HepG2 (cell line): ENCODE measurements around the gene MBOAT7. TPM values are rescaled to one million over a fixed set of nuclear protein-coding genes. Genes with fewer than 3 reads are reported as not detected.
A peak's percentile ranks its signal among the peaks of the same experiment; 100 is the strongest.

Experiments used
- ARNT2 ChIP-seq: sonication (generic); formaldehyde crosslinking; IDR thresholded peaks from 2 replicates; pipeline ENCODE4 v1.8.0; 2022; ENCODE audit warnings: mild to moderate bottlenecking, low read depth, missing genetic modification reagents, moderate library complexity
- DNMT1 ChIP-seq: sonication (generic); formaldehyde crosslinking; IDR thresholded peaks from 2 replicates; pipeline ENCODE4 v1.5.1; 2020; ENCODE audit warnings: mild to moderate bottlenecking, missing genetic modification reagents
- ZBTB20 ChIP-seq: sonication (generic); formaldehyde crosslinking; IDR thresholded peaks from 2 replicates; pipeline ENCODE4 v1.8.1; 2023; ENCODE audit warnings: missing genetic modification reagents, low read depth, mild to moderate bottlenecking, borderline replicate concordance
- ZNF121 ChIP-seq: sonication (generic); formaldehyde crosslinking; IDR thresholded peaks from 2 replicates; pipeline ENCODE4 v1.5.0; 2020; ENCODE audit warnings: mild to moderate bottlenecking, missing genetic modification reagents
- ZNF225 ChIP-seq: sonication (generic); formaldehyde crosslinking; IDR thresholded peaks from 2 replicates; pipeline ENCODE4 v1.4.0; 2020; ENCODE audit warnings: mild to moderate bottlenecking, missing genetic modification reagents
- ZNF329 ChIP-seq: sonication (generic); formaldehyde crosslinking; IDR thresholded peaks from 2 replicates; pipeline ENCODE4 v1.9.0; 2021; ENCODE audit warnings: low read depth, mild to moderate bottlenecking, missing genetic modification reagents
- polyA plus RNA-seq, 8 experiments: library from polyadenylated mRNA; depleted of rRNA in 3 of 8; stranded (reverse) in 7 of 8; unstranded in 1 of 8; fragments of >200 nt; fragmentation: Illumina TruSeq in 4 of 8; extraction: Trizol in 4 of 8; gene quantifications; 2 replicates each; pipeline versions ENCODE4 v1.2.1 to v1.2.3, GENCODE V29; 2011 to 2016; ENCODE audit warnings: low read depth in 4 of 8, missing spikeins in 1 of 8, mixed read lengths in 1 of 8; ENCODE audit not compliant: insufficient read depth in 1 of 8
- total RNA-seq, 5 experiments: library from RNA; depleted of rRNA; stranded (reverse); fragments of >200 nt; fragmentation: Illumina TruSeq; extraction: Trizol; gene quantifications; 2 replicates each; pipeline ENCODE4 v1.2.3, GENCODE V29; 2016; ENCODE audit warnings: low read depth in 1 of 5
- TF ChIP-seq, protein P1 (sequence below): sonication (generic); formaldehyde crosslinking; conservative IDR thresholded peaks from 2 replicates; pipeline ENCODE4 v1.5.0; 2020; ENCODE audit warnings: missing genetic modification reagents
- TF ChIP-seq, protein P2 (sequence below): sonication (generic); formaldehyde crosslinking; IDR thresholded peaks from 2 replicates; pipeline ENCODE4 v1.8.0; 2022; ENCODE audit warnings: mild to moderate bottlenecking, missing genetic modification reagents, borderline replicate concordance
- TF ChIP-seq, protein P3 (sequence below): sonication (generic); formaldehyde crosslinking; IDR thresholded peaks from 2 replicates; pipeline ENCODE4 v1.4.0; 2020; ENCODE audit warnings: missing genetic modification reagents
- TF ChIP-seq, protein P4 (sequence below), 2 experiments: fragments of 450-650 bp in 1 of 2; sonication (generic) in 1 of 2; formaldehyde crosslinking in 1 of 2; IDR thresholded peaks; 2 replicates each; pipeline versions ENCODE4 v1.6.1 to v1.8.0; 2016 to 2022; ENCODE audit warnings: antibody characterized with exemption in 1 of 2, mild to moderate bottlenecking in 1 of 2, missing genetic modification reagents in 1 of 2

MBOAT7 gene
- total and polyA plus RNA-seq, 2 of the 13 experiments (the other 11 are each of a cell fraction or from before 2014, with no cell fraction given): 22.2 to 25.5 TPM

DNA sequence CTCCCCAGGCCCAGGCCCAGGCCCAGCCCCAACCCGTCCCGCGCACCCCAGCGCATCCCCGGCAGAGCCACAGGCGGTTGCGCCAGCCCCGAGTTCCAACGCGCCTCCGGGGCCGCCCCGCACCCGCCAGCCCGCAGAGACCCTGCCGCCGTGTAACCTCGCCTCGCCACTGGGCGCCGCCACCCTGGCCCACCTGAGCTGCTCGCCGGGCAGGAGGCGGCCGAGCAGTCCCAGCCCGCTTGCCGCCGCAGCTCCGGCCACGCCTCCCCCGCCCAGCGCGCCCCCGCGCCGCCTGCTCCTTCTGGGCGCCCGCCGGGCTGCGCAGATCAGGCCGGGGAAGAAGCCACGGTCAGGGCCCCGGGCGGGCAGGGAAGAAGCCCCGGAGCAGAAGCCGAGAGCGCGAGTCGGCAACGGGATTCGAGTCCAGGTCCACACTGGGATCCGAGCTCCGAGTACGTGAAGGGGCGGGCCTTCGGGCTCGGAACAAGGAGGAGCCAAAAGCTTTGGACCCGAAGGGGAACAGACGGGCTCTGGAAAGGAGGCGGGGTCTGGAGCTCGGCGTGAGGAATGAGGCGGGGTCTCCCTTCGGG, at the start of gene MBOAT7 (continued):
- TF ChIP-seq, protein P1, sequence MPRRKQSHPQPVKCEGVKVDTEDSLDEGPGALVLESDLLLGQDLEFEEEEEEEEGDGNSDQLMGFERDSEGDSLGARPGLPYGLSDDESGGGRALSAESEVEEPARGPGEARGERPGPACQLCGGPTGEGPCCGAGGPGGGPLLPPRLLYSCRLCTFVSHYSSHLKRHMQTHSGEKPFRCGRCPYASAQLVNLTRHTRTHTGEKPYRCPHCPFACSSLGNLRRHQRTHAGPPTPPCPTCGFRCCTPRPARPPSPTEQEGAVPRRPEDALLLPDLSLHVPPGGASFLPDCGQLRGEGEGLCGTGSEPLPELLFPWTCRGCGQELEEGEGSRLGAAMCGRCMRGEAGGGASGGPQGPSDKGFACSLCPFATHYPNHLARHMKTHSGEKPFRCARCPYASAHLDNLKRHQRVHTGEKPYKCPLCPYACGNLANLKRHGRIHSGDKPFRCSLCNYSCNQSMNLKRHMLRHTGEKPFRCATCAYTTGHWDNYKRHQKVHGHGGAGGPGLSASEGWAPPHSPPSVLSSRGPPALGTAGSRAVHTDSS (CRISPR knock-in tag): no peak
- TF ChIP-seq, protein P2, sequence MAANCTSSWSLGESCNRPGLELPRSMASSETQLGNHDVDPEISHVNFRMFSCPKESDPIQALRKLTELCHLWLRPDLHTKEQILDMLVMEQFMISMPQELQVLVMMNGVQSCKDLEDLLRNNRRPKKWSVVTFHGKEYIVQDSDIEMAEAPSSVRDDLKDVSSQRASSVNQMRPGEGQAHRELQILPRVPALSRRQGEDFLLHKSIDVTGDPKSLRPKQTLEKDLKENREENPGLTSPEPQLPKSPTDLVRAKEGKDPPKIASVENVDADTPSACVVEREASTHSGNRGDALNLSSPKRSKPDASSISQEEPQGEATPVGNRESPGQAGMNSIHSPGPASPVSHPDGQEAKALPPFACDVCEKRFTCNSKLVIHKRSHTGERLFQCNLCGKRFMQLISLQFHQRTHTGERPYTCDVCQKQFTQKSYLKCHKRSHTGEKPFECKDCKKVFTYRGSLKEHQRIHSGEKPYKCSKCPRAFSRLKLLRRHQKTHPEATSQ: 0 out of 2 replicates have a peak, but pooled peaks have one; percentile 3
- TF ChIP-seq ZBTB20 (CRISPR knock-in tag) (0 out of 2 replicates have a peak, but pooled peaks have one; percentile 5), ZNF121 (CRISPR knock-in tag) (peak; percentile 47; the same call in 1 of the 2 replicates), ZNF329 (CRISPR knock-in tag) (0 out of 2 replicates have a peak, but pooled peaks have one; percentile 54), DNMT1 (CRISPR knock-in tag) (peak; percentile 82; the same call in 1 of the 2 replicates), ZNF225 (peak; percentile 69; the same call in 1 of the 2 replicates), ARNT2 (CRISPR knock-in tag) (peak; percentile 88)
- TF ChIP-seq, protein P3, sequence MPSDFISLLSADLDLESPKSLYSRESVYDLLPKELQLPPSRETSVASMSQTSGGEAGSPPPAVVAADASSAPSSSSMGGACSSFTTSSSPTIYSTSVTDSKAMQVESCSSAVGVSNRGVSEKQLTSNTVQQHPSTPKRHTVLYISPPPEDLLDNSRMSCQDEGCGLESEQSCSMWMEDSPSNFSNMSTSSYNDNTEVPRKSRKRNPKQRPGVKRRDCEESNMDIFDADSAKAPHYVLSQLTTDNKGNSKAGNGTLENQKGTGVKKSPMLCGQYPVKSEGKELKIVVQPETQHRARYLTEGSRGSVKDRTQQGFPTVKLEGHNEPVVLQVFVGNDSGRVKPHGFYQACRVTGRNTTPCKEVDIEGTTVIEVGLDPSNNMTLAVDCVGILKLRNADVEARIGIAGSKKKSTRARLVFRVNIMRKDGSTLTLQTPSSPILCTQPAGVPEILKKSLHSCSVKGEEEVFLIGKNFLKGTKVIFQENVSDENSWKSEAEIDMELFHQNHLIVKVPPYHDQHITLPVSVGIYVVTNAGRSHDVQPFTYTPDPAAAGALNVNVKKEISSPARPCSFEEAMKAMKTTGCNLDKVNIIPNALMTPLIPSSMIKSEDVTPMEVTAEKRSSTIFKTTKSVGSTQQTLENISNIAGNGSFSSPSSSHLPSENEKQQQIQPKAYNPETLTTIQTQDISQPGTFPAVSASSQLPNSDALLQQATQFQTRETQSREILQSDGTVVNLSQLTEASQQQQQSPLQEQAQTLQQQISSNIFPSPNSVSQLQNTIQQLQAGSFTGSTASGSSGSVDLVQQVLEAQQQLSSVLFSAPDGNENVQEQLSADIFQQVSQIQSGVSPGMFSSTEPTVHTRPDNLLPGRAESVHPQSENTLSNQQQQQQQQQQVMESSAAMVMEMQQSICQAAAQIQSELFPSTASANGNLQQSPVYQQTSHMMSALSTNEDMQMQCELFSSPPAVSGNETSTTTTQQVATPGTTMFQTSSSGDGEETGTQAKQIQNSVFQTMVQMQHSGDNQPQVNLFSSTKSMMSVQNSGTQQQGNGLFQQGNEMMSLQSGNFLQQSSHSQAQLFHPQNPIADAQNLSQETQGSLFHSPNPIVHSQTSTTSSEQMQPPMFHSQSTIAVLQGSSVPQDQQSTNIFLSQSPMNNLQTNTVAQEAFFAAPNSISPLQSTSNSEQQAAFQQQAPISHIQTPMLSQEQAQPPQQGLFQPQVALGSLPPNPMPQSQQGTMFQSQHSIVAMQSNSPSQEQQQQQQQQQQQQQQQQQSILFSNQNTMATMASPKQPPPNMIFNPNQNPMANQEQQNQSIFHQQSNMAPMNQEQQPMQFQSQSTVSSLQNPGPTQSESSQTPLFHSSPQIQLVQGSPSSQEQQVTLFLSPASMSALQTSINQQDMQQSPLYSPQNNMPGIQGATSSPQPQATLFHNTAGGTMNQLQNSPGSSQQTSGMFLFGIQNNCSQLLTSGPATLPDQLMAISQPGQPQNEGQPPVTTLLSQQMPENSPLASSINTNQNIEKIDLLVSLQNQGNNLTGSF: peak; percentile 64
- TF ChIP-seq, protein P4, sequence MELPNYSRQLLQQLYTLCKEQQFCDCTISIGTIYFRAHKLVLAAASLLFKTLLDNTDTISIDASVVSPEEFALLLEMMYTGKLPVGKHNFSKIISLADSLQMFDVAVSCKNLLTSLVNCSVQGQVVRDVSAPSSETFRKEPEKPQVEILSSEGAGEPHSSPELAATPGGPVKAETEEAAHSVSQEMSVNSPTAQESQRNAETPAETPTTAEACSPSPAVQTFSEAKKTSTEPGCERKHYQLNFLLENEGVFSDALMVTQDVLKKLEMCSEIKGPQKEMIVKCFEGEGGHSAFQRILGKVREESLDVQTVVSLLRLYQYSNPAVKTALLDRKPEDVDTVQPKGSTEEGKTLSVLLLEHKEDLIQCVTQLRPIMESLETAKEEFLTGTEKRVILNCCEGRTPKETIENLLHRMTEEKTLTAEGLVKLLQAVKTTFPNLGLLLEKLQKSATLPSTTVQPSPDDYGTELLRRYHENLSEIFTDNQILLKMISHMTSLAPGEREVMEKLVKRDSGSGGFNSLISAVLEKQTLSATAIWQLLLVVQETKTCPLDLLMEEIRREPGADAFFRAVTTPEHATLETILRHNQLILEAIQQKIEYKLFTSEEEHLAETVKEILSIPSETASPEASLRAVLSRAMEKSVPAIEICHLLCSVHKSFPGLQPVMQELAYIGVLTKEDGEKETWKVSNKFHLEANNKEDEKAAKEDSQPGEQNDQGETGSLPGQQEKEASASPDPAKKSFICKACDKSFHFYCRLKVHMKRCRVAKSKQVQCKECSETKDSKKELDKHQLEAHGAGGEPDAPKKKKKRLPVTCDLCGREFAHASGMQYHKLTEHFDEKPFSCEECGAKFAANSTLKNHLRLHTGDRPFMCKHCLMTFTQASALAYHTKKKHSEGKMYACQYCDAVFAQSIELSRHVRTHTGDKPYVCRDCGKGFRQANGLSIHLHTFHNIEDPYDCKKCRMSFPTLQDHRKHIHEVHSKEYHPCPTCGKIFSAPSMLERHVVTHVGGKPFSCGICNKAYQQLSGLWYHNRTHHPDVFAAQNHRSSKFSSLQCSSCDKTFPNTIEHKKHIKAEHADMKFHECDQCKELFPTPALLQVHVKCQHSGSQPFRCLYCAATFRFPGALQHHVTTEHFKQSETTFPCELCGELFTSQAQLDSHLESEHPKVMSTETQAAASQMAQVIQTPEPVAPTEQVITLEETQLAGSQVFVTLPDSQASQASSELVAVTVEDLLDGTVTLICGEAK (IDR thresholded peaks at IDR 0.05): no peak
- TF ChIP-seq, protein P4 (CRISPR knock-in tag; IDR thresholded peaks at IDR 0.05): 0 out of 2 replicates have a peak, but pooled peaks have one; percentile 18
